ENCODE measurements around the gene C5orf24.
"Not testable (repeated sequence)": the region's sequence is repeated elsewhere in the genome, so short reads cannot be mapped to it uniquely, and the experiment has no call there.

Gene C5orf24

GRCh38 chr5:134845852-134846640 lies at the start of gene C5orf24:
C5orf24 (plus strand) TSS chr5:134845968; CDS start chr5:134854901, 8,933 bp downstream.
- peak; percentile 93 for DNase-seq (ENCODE audit: low spot score)

- DNase-seq (ENCODE audit: low spot score), result no peak
These were observed 47.3 kb upstream of the C5orf24 start for GRCh38 chr5:134798468-134798867.

- DNase-seq (ENCODE audit: low spot score), result no peak
These were observed 41.9 kb upstream of the C5orf24 start for GRCh38 chr5:134803821-134804220.

GRCh38 chr5:134813407-134813806 lies 32.4 kb upstream of the C5orf24 start:
- DNase-seq (ENCODE audit: low spot score), result no peak

- no peak for DNase-seq (ENCODE audit: low spot score)
These were observed 31.9 kb upstream of the C5orf24 start for GRCh38 chr5:134813827-134814226.

GRCh38 chr5:134817006-134817405 lies 28.8 kb upstream of the C5orf24 start:
- no peak for DNase-seq (ENCODE audit: low spot score)

- no peak for DNase-seq (ENCODE audit: low spot score)
These were observed 27.0 kb upstream of the C5orf24 start for GRCh38 chr5:134818776-134819175.

GRCh38 chr5:134819407-134819963 lies 26.3 kb upstream of the C5orf24 start:
- DNase-seq (ENCODE audit: low spot score), result no peak

- no peak for DNase-seq (ENCODE audit: low spot score)
These were observed 23.9 kb upstream of the C5orf24 start for GRCh38 chr5:134821841-134822240.

- DNase-seq (ENCODE audit: low spot score), result no peak
These were observed 21.1 kb upstream of the C5orf24 start for GRCh38 chr5:134824681-134825080.

- no peak for DNase-seq (ENCODE audit: low spot score)
These were observed 20.6 kb upstream of the C5orf24 start for GRCh38 chr5:134825212-134825611.

- no peak for DNase-seq (ENCODE audit: low spot score)
These were observed 12.3 kb upstream of the C5orf24 start for GRCh38 chr5:134833340-134834032.

GRCh38 chr5:134835623-134836022 lies 10.1 kb upstream of the C5orf24 start:
- DNase-seq (ENCODE audit: low spot score), result no peak

GRCh38 chr5:134837530-134838181 lies 8.1 kb upstream of the C5orf24 start:
- DNase-seq (ENCODE audit: low spot score), result no peak

GRCh38 chr5:134838361-134838760 lies 7.4 kb upstream of the C5orf24 start:
- DNase-seq (ENCODE audit: low spot score), result not testable (repeated sequence)

- DNase-seq (ENCODE audit: low spot score), result no peak
These were observed 5.0 kb upstream of the C5orf24 start for GRCh38 chr5:134840811-134841210.

GRCh38 chr5:134844252-134844651 lies 1.5 kb upstream of the C5orf24 start:
- no peak for DNase-seq (ENCODE audit: low spot score)

GRCh38 chr5:134845335-134845851 lies 375 bp upstream of the C5orf24 start:
- no peak for DNase-seq (ENCODE audit: low spot score)

GRCh38 chr5:134846641-134846960 lies 833 bp downstream of the C5orf24 start:
- no peak for DNase-seq (ENCODE audit: low spot score)

- DNase-seq (ENCODE audit: low spot score), result not testable (repeated sequence)
These were observed 3.7 kb downstream of the C5orf24 start for GRCh38 chr5:134849434-134849933.

GRCh38 chr5:134851307-134851923 lies 5.6 kb downstream of the C5orf24 start:
- no peak for DNase-seq (ENCODE audit: low spot score)

- not testable (repeated sequence) for DNase-seq (ENCODE audit: low spot score)
These were observed 10.7 kb downstream of the C5orf24 start for GRCh38 chr5:134856465-134856864.

Measured in iPS-NIHi11 (cell line).